PC-3 (cell line): ENCODE measurements around the gene ADD3.

Experiments
- CTCF ChIP-seq: fragments of 300-600 bp; sonication (generic); conservative IDR thresholded peaks from 2 replicates; pipeline ENCODE4 v1.5.1; 2017; ENCODE audit warnings: antibody characterized with exemption, low read depth, mild to moderate bottlenecking, low read length
- EZH2 ChIP-seq: fragments of 300-600 bp; sonication (generic); IDR thresholded peaks from one replicate; pipeline ENCODE4 v1.6.1; 2017; ENCODE audit warnings: antibody characterized with exemption, mild to moderate bottlenecking, low read length; ENCODE audit not compliant: unreplicated experiment

GRCh38 chr10:110151467-110151866, 143.7 kb downstream of the ADD3 start:
- no peak for TF ChIP-seq CTCF
- no peak for TF ChIP-seq EZH2
